MM.1S (cell line): ENCODE results near the gene COL7A1.

Source experiments
- EZH2phosphoT487 ChIP-seq: fragments of 300-600 bp; sonication (generic); IDR thresholded peaks from 2 replicates; pipeline ENCODE4 v1.6.1; 2018; ENCODE audit warnings: antibody characterized with exemption, low read length
- TF ChIP-seq, protein P1 (sequence below): fragments of 300-600 bp; sonication (generic); IDR thresholded peaks from 2 replicates; pipeline ENCODE4 v1.5.1; 2016; ENCODE audit warnings: antibody characterized with exemption, low read length, mixed read lengths

GRCh38 chr3:48641396-48641795, 46.3 kb upstream of the COL7A1 start:
- TF ChIP-seq, protein P1, sequence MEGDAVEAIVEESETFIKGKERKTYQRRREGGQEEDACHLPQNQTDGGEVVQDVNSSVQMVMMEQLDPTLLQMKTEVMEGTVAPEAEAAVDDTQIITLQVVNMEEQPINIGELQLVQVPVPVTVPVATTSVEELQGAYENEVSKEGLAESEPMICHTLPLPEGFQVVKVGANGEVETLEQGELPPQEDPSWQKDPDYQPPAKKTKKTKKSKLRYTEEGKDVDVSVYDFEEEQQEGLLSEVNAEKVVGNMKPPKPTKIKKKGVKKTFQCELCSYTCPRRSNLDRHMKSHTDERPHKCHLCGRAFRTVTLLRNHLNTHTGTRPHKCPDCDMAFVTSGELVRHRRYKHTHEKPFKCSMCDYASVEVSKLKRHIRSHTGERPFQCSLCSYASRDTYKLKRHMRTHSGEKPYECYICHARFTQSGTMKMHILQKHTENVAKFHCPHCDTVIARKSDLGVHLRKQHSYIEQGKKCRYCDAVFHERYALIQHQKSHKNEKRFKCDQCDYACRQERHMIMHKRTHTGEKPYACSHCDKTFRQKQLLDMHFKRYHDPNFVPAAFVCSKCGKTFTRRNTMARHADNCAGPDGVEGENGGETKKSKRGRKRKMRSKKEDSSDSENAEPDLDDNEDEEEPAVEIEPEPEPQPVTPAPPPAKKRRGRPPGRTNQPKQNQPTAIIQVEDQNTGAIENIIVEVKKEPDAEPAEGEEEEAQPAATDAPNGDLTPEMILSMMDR = no peak
- no peak for TF ChIP-seq EZH2phosphoT487
